ENCODE data around the gene VPS18.

The VPS18 gene

DNA sequence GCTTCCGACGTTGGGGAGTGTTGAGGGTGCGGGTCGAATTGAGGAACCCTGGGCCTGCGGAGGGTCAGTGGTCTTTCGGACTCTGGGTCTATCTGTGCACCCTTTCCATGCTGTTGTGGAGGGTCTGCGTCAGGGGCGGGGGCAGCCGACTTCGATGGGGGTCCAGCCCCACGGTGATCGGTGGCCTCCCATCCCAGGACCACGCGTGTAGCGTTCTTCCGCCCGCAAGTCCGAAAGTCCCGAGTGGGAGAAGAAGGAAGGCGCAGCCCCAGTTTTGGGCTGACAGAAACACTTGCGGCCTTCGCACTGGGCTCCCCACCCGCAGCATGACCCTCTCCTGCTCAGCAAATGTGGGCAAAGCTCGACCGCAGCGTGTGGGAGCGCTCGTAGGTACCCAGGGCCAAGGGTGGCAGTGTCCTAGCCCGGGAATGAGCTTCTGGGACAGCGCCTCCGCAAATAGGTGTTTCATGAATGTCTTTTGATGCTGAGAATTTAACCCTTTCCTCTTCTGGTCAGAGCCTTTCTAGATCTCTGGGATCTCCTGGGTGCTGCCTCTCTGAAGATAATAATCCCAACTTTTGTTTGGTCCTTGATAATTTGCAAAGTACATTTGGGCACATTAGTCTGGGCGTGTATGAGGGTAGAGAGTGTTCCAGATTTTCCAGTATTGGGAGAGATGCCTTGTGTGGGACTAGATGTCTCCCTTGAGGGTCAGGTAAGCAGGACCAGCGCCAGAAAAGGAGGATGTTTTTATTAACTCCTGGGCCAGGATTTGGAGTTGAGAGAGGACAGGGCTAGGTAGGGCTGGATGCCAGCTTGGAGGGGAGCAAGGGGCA, 32.6 kb downstream of the VPS18 start:
- Histone ChIP-seq H3K9ac (ENCODE audit: low read depth, low read length) (no peak overlapping the region), H3K4me3 (ENCODE audit: low read length) (peak overlapping the region; percentile 52), H3K9me3 (ENCODE audit: insufficient read depth, low read depth, low read length) (no peaks in the 10 kb centered on the region), H3K27me3 (ENCODE audit: insufficient read depth, low read length) (peaks cover 100% of the 10 kb centered on the region), H3K27ac (ENCODE audit: low read depth, low read length) (no peak overlapping the region), H3K4me1 (ENCODE audit: insufficient read depth, low read length) (peaks cover 22% of the 10 kb centered on the region), H3K36me3 (ENCODE audit: insufficient read depth, low read length) (no peaks in the 10 kb centered on the region)
- 8% methylated on average over 33 of the region's 33 CpGs for WGBS

DNA sequence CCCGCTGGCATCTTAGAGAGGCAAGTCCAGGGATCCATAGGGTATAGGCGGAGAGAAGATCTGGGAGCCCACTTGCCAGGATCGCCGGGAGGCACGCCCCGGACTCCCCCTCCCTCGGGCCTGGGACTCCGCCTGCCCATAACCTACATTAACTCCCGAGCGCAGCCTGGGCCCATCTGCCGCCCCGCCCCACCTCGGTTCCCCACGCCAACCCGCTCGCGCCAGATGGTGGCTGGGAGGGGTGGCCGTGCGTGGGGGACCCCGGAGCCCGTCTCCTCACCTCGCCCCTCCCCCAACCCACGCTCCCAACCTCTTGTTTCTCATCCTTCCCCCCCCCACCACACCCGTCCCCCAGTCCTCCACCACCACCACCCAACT, 33.2 kb downstream of the VPS18 start:
- Histone ChIP-seq H3K4me1 (ENCODE audit: insufficient read depth, low read length) (peaks cover 22% of the 10 kb centered on the region), H3K27ac (ENCODE audit: low read depth, low read length) (no peak overlapping the region), H3K27me3 (ENCODE audit: insufficient read depth, low read length) (peaks cover 100% of the 10 kb centered on the region), H3K36me3 (ENCODE audit: insufficient read depth, low read length) (no peaks in the 10 kb centered on the region), H3K4me3 (ENCODE audit: low read length) (peak overlapping the region; percentile 24; the same call in 1 of the 2 replicates), H3K9ac (ENCODE audit: low read depth, low read length) (no peak overlapping the region), H3K9me3 (ENCODE audit: insufficient read depth, low read depth, low read length) (no peaks in the 10 kb centered on the region)
- WGBS = 4% methylated on average over 23 of the region's 24 CpGs

DNA sequence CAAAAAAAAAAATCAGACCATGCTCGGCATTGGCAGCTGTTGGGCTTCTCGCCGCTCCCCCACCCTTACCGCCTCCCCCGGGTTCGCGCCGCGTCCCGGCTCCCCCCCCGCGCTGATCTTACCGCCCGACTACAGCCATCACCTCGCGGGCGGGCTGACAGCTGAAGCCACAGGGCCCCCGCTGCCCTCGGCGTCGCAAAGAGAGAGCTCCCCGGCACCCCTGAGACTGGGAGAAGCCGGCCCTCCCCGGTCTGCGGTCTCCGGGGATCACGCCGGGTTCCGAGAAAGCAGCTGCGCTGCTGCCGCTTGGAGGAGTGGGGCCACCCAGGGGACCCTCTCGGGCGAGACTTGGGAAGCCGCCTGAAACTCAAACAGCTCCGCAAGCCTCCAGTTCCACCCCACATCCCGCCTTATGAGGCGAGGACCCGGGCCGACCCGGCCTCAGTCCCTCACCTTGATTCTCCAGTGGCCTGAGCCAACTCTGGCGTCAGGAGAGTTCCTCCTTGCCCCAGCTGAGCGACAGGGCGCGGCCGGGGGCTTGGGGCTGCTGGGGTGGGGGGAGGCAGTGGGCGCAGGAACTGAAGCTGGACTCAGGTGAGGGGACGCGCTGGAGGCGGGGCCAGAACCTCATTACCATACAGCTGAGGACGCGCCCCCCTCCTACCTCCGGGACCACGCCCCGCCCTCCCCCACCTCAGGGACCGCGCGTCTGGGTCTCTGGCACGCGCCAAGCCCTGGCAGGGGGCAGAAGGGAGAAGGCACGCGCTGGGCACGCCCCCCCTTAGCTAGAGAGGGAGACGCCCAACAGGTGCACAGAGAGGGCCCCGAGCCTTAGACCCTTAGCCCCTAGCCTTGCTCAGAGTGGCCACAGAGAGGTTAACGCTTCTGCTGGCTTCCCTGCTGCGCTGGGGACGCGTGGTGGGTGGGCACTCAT, 33.9 kb downstream of the VPS18 start:
- H3K27me3 ChIP-seq (ENCODE audit: insufficient read depth, low read length) = peaks cover 100% of the 10 kb centered on the region
- H3K9ac ChIP-seq (ENCODE audit: low read depth, low read length) = no peak overlapping the region
- peak overlapping the region; percentile 50 for H3K4me3 ChIP-seq (ENCODE audit: low read length)
- peaks cover 22% of the 10 kb centered on the region for H3K4me1 ChIP-seq (ENCODE audit: insufficient read depth, low read length)
- H3K9me3 ChIP-seq (ENCODE audit: insufficient read depth, low read depth, low read length) = no peaks in the 10 kb centered on the region
- H3K36me3 ChIP-seq (ENCODE audit: insufficient read depth, low read length) = no peaks in the 10 kb centered on the region
- 2% methylated on average over 60 of the region's 68 CpGs for WGBS
- no peak overlapping the region for H3K27ac ChIP-seq (ENCODE audit: low read depth, low read length)

DNA sequence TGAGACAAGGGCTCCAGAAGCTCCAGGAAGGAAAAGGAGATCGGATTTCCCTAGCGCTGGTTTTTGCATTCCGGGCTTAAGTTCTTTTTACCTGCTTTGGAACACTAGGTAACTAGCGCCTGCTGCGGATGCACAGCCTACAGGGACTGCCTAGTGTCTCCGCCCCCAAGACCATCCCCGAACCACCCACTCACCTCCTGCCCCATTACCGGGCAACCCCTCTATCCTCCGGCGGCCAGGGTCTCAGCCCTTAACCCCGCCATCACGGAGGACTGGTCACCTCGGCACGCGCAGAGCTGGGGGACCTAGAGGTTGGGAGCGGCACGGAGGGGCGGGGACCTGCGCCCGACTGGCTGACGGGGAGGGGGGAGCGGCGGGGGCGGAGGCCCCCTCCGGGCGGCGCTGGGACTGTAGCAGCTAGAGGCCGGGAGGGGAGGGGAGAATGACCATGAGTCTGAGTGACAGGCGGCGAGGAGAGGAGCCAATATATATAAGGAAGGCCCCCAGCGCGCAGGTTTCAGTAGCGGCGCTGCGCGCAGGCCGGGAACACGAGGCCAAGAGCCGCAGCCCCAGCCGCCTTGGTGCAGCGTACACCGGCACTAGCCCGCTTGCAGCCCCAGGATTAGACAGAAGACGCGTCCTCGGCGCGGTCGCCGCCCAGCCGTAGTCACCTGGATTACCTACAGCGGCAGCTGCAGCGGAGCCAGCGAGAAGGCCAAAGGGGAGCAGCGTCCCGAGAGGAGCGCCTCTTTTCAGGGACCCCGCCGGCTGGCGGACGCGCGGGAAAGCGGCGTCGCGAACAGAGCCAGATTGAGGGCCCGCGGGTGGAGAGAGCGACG, 34.8 kb downstream of the VPS18 start, which contains the start of gene DLL4:
Gene DLL4 (plus strand): TSS at position 520 of the 839 bp plus-strand sequence. CDS start 329 bp downstream, outside the sequence.
- Histone ChIP-seq H3K9me3 (ENCODE audit: insufficient read depth, low read depth, low read length) (no peaks in the 10 kb centered on the region), H3K9ac (ENCODE audit: low read depth, low read length) (no peak within 1 kb of the TSS), H3K4me3 (ENCODE audit: low read length) (peak within 1 kb of the TSS; percentile 50), H3K4me1 (ENCODE audit: insufficient read depth, low read length) (peaks cover 22% of the 10 kb centered on the region), H3K36me3 (ENCODE audit: insufficient read depth, low read length) (no peaks in the 10 kb centered on the region), H3K27ac (ENCODE audit: low read depth, low read length) (no peak within 1 kb of the TSS), H3K27me3 (ENCODE audit: insufficient read depth, low read length) (peaks cover 97% of the 10 kb centered on the region)
- under 1% methylated on average over 71 of the region's 71 CpGs for WGBS

DNA sequence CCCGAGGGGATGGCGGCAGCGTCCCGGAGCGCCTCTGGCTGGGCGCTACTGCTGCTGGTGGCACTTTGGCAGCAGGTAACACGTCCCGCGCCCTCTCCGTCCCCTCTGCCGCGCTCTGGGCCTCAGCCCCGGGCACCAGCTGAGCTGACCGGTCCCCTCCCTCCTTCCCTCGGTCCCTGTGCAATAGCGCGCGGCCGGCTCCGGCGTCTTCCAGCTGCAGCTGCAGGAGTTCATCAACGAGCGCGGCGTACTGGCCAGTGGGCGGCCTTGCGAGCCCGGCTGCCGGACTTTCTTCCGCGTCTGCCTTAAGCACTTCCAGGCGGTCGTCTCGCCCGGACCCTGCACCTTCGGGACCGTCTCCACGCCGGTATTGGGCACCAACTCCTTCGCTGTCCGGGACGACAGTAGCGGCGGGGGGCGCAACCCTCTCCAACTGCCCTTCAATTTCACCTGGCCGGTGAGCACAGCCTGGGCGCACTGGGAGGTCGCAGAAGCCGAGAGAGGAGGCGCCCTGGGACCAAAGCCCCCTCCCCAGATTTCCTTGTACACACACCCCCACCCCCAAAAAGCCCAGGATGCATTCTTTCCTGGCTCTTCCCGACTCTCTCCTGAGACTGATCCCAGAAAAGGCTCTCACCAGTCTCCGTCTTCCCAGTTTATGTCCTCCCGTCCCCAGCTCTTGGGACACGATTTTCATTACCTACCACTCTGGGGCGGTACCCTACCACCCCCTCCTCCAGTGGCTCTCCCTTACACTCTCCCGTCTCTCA, 35.6 kb downstream of the VPS18 start:
- H3K36me3 ChIP-seq (ENCODE audit: insufficient read depth, low read length) = no peaks in the 10 kb centered on the region
- 1% methylated on average over 56 of the region's 56 CpGs for WGBS
- peaks cover 95% of the 10 kb centered on the region for H3K27me3 ChIP-seq (ENCODE audit: insufficient read depth, low read length)
- H3K9me3 ChIP-seq (ENCODE audit: insufficient read depth, low read depth, low read length) = no peaks in the 10 kb centered on the region
- H3K4me1 ChIP-seq (ENCODE audit: insufficient read depth, low read length) = peaks cover 22% of the 10 kb centered on the region
- H3K9ac ChIP-seq (ENCODE audit: low read depth, low read length) = no peak overlapping the region
- H3K4me3 ChIP-seq (ENCODE audit: low read length) = peak overlapping the region; percentile 50
- H3K27ac ChIP-seq (ENCODE audit: low read depth, low read length) = no peak overlapping the region

DNA sequence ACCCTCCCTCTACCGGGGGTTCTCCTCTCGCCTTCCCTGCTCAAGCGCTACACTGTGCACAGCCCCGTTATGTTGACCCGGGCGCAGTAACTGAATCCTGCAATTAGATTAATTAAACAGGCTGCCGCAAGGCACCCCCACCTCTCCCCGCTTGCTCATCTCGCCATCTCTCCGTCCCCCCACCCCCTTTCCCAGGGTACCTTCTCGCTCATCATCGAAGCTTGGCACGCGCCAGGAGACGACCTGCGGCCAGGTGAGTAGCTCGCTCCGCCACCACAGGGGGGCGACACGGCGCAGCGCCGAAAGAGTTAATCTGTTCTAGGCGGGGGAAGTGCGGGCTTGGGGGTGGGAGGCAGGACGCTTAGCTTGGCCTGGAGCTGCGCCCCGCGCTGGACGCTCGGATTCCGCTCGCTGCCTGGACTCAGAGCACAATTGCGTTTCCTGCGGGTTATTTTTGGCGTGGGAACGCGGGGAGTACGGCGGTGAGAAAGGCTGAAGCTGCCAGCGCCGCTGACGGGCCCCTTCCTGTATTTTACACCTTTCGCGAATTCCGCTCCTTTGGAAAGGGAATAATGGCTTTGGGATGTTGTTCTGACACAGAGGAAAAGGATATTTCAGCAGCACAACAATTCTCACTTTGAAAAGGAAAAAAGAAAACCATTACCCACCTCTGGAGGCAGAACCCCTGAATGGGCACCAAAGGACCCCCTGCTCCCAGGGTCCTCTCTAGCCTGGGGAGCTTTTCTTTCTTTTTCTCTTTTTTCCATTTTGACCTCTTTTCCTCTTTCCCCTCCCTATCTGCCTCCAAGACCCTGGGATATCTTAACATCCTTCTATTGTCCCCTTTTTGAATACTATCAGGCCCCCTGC, 36.4 kb downstream of the VPS18 start:
- Histone ChIP-seq H3K27ac (ENCODE audit: low read depth, low read length) (no peak overlapping the region), H3K9me3 (ENCODE audit: insufficient read depth, low read depth, low read length) (no peaks in the 10 kb centered on the region), H3K27me3 (ENCODE audit: insufficient read depth, low read length) (peaks cover 95% of the 10 kb centered on the region), H3K4me1 (ENCODE audit: insufficient read depth, low read length) (peaks cover 22% of the 10 kb centered on the region), H3K4me3 (ENCODE audit: low read length) (peak overlapping the region; percentile 50), H3K36me3 (ENCODE audit: insufficient read depth, low read length) (no peaks in the 10 kb centered on the region), H3K9ac (ENCODE audit: low read depth, low read length) (no peak overlapping the region)
- 2% methylated on average over 46 of the region's 46 CpGs for WGBS

DNA sequence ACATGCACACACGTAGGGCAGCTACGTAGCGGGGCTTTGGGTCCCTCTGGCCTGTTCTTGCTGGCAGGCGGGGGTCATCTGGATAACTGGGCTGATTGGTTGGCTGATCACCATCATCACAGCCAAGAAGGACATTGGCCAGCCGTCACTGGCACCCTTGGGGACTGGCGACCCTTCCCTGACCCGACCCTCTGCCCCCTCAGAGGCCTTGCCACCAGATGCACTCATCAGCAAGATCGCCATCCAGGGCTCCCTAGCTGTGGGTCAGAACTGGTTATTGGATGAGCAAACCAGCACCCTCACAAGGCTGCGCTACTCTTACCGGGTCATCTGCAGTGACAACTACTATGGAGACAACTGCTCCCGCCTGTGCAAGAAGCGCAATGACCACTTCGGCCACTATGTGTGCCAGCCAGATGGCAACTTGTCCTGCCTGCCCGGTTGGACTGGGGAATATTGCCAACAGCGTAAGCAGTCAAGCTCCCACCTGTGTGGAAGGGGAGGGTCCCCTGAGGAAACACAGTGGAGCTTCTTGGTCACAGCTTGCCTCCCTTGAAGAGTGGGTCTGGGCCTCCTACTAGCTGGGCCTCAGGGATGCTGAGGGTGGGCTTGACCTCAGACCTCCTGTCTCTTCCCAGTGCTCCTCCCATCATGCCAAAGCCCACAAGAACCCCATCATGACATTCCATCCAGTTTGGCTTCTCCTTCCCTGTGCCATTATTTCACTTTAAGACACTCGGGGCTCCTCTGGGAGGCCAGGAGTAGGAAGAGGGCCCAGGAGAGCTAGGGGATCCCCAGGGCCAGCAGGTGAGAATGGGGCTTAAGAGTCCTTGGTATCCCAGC, 37.3 kb downstream of the VPS18 start:
- WGBS = 81% methylated on average over 16 of the region's 16 CpGs

DNA sequence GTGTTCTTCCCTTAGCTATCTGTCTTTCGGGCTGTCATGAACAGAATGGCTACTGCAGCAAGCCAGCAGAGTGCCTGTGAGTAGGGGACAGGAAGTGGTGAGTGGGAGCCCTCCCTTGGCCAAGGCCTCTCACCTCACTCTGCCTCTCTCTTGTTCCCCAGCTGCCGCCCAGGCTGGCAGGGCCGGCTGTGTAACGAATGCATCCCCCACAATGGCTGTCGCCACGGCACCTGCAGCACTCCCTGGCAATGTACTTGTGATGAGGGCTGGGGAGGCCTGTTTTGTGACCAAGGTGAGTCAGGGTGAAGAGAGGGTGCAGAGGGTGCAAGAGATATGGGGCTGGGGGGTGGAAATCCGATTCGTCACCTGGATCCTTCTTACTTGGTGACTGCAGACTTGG, 37.9 kb downstream of the VPS18 start:
- WGBS = 67% methylated on average over 7 of the region's 8 CpGs
- H3K9ac ChIP-seq (ENCODE audit: low read depth, low read length) = no peak overlapping the region
- no peaks in the 10 kb centered on the region for H3K36me3 ChIP-seq (ENCODE audit: insufficient read depth, low read length)
- peaks cover 85% of the 10 kb centered on the region for H3K27me3 ChIP-seq (ENCODE audit: insufficient read depth, low read length)
- peaks cover 13% of the 10 kb centered on the region; the same call in 1 of the 2 replicates for H3K4me1 ChIP-seq (ENCODE audit: insufficient read depth, low read length)
- H3K27ac ChIP-seq (ENCODE audit: low read depth, low read length) = no peak overlapping the region
- no peaks in the 10 kb centered on the region for H3K9me3 ChIP-seq (ENCODE audit: insufficient read depth, low read depth, low read length)
- H3K4me3 ChIP-seq (ENCODE audit: low read length) = no peak overlapping the region

More for the DNA sequence above, 37.3 kb downstream of the VPS18 start:
- H3K27ac ChIP-seq (ENCODE audit: low read depth, low read length) = no peak overlapping the region
- no peak overlapping the region for H3K4me3 ChIP-seq (ENCODE audit: low read length)
- H3K9me3 ChIP-seq (ENCODE audit: insufficient read depth, low read depth, low read length) = no peaks in the 10 kb centered on the region
- H3K36me3 ChIP-seq (ENCODE audit: insufficient read depth, low read length) = no peaks in the 10 kb centered on the region
- peaks cover 19% of the 10 kb centered on the region for H3K4me1 ChIP-seq (ENCODE audit: insufficient read depth, low read length)
- H3K27me3 ChIP-seq (ENCODE audit: insufficient read depth, low read length) = peaks cover 92% of the 10 kb centered on the region
- H3K9ac ChIP-seq (ENCODE audit: low read depth, low read length) = no peak overlapping the region
